GM23248 (cell line): ENCODE results near the gene F2RL3.

ENCODE experiments used
- EZH2 ChIP-seq: fragments of 200-600 bp; sonication (generic); IDR thresholded peaks from 2 replicates; pipeline ENCODE4 v1.6.1; 2018; ENCODE audit warnings: antibody characterized with exemption, mild to moderate bottlenecking; ENCODE audit not compliant: insufficient read depth, poor library complexity, severe bottlenecking
- EZH2phosphoT487 ChIP-seq: fragments of 200-600 bp; sonication (generic); IDR thresholded peaks from 2 replicates; pipeline ENCODE4 v1.6.1; 2018; ENCODE audit warnings: antibody characterized with exemption, moderate library complexity, mild to moderate bottlenecking, low read depth; ENCODE audit not compliant: insufficient read depth

DNA sequence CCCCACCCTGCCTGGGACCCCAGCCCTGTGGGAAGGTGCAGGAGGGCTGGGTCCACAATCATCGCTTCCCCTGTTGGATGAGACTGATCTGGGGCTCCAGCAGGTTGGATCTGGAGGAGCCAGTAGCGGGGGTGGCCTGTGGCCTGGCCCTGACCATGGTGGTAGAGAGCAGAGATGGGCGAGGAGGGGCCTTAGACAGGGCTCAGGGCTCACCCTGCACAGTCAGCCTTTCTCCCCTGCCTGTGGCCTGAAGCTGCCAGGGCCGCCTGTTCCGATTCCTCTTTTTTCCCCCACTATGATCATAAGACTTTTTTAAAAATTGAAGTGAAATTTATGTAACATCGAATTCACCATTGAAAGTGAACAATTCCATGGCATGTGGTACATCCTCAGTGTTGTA is 41.4 kb upstream of the F2RL3 start:
- no peak for TF ChIP-seq EZH2
- no peak for TF ChIP-seq EZH2phosphoT487
